ENCODE data around the gene GMNC.
"Not testable (repeated sequence)": the region's sequence is repeated elsewhere in the genome, so short reads cannot be mapped to it uniquely, and the experiment has no call there.

GMNC gene, protein sequence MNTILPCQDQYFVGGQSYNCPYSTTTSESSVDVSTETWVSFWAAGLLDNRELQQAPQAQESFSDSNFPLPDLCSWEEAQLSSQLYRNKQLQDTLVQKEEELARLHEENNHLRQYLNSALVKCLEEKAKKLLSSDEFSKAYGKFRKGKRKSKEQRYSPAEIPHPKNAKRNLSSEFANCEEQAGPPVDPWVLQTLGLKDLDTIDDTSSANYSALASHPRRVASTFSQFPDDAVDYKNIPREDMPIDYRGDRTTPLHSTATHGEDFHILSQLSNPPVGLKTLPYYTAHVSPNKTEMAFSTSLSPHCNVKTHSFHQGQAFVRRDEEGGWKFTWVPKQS

GRCh38 chr3:190862209-190863118, at the start of gene GMNC:
Gene GMNC, minus strand, starts transcription at chr3:190862694. Its CDS starts 79 bp downstream, at chr3:190862615.
- in situ Hi-C loops (cut with MboI; ENCODE audit: low sequenced_read_pairs): no loop called here

GRCh38 chr3:190911382-190911781, 48.9 kb upstream of the GMNC start:
- in situ Hi-C loops (cut with MboI; ENCODE audit: low sequenced_read_pairs): no loop called here

- in situ Hi-C loops (cut with MboI; ENCODE audit: low sequenced_read_pairs): no loop called here
These were observed 47.4 kb upstream of the GMNC start for GRCh38 chr3:190909908-190910307.

GRCh38 chr3:190903156-190903555, 40.7 kb upstream of the GMNC start:
- in situ Hi-C loops (cut with MboI; ENCODE audit: low sequenced_read_pairs): no loop called here

GRCh38 chr3:190902292-190902691, 39.8 kb upstream of the GMNC start:
- in situ Hi-C loops (cut with MboI; ENCODE audit: low sequenced_read_pairs): no loop called here

DNA sequence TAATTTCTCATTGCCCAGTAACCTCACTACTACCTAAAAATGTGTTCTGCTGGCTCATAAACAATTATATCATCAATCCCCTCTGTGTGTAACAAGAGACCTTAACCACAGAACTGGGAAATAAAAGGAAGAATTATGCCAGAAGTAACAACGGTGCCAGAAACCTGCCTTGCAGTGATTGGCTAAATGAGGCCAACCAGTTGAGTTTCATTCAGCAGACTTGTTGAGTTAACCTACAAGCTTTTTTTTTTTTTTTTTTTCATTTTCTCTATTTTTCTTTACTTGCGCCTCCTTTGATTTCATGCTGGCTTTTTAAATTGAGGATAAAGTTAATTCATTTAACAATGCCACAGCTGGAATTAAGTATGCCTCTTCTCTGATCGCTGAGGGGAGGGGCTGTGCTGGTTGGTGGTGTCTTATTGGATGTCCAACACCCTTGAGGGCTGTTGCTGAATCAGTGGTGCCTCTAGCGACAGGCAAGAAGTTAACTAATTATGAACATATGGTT, 30.0 kb upstream of the GMNC start:
- in situ Hi-C loops (cut with MboI; ENCODE audit: low sequenced_read_pairs): no loop called here

DNA sequence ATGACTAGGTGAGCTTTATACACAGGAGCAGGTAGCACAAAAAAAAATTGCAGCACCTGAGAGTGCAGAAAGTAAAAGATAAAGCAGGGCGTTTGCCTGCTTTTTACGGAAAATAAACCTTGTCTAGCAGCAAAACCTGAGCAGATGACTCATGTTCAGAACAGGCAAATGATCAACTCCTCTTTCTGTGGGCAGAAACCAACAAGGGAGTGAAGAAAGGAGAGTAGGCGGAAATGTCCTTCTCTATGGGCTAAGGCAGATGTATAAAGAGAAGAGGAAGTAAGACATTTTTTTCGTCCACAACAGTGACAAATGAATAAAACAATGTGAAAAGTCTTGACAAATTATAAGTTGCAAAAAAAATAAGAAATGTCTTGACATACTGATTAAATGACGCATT, 24.5 kb upstream of the GMNC start:
- in situ Hi-C loops (cut with MboI; ENCODE audit: low sequenced_read_pairs): no loop called here

GRCh38 chr3:190883973-190884832, 21.7 kb upstream of the GMNC start:
- in situ Hi-C loops (cut with MboI; ENCODE audit: low sequenced_read_pairs): no loop called here

- in situ Hi-C loops (cut with MboI; ENCODE audit: low sequenced_read_pairs): no loop called here
These were observed 20.6 kb upstream of the GMNC start for GRCh38 chr3:190883141-190883540.

GRCh38 chr3:190877925-190878324, 15.4 kb upstream of the GMNC start:
- in situ Hi-C loops (cut with MboI; ENCODE audit: low sequenced_read_pairs): no loop called here

GRCh38 chr3:190876433-190876832, 13.9 kb upstream of the GMNC start:
- in situ Hi-C loops (cut with MboI; ENCODE audit: low sequenced_read_pairs): not testable (repeated sequence)

DNA sequence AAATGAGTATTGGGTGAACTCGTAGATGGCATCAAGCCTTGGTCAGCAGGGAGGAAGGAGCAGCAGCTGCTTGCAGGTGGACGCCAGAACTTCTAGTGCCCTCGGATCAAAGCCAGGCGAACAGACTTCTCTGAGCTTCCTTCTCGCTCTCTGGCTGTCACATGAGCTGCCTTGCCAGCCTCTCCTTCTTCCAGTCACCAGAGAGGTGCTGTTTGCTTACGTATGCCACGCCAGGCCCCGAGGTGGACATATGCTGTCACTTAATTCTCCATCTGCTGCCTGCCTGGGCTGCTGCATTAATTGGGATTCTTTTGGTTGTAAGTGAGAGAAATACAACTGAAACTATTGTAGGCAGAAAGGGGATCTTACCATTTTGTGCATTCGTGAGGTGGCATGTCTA, 12.6 kb upstream of the GMNC start:
- in situ Hi-C loops (cut with MboI; ENCODE audit: low sequenced_read_pairs): not testable (repeated sequence)

DNA sequence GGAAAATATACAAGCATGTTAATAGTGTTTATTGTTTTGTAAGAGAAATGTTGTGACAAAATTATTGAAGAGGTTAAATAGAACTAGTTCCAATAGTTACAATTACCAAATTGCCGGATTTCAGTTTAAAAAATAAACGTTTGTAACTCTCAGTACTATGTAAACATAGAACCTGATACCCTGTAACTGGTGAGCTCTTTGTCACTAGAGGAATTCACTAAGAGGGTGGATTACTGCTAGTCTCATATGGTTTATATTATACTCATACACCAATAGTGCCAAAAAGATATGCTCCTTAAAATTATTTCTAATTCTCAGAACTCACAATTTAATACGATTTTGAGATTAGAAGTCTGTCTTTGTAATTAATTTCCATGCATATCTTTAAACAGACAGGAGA, 7.6 kb upstream of the GMNC start:
- in situ Hi-C loops (cut with MboI; ENCODE audit: low sequenced_read_pairs): no loop called here

GRCh38 chr3:190867071-190867470, 4.6 kb upstream of the GMNC start:
- in situ Hi-C loops (cut with MboI; ENCODE audit: low sequenced_read_pairs): no loop called here

DNA sequence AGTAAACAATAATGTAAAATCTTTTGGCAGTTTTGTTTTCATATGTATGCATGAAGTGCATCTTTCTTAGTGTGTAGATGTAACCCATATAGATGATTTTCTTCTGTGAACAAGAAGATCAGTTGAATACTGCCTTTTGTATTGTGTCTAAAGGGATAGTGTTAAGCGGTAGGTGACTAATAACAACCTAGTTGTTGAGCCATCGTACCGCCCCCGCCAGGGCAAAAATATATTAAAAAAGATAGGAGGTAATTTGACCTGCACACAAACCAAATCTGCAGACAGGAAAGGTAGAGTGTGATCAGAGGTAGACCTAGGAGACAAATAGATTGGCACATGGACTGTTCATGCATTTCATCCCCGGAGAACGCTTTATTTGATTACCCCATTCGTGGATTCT, 3.3 kb upstream of the GMNC start:
- in situ Hi-C loops (cut with MboI; ENCODE audit: low sequenced_read_pairs): no loop called here

- in situ Hi-C loops (cut with MboI; ENCODE audit: low sequenced_read_pairs): no loop called here
These were observed 2.9 kb upstream of the GMNC start for GRCh38 chr3:190865419-190865818.

DNA sequence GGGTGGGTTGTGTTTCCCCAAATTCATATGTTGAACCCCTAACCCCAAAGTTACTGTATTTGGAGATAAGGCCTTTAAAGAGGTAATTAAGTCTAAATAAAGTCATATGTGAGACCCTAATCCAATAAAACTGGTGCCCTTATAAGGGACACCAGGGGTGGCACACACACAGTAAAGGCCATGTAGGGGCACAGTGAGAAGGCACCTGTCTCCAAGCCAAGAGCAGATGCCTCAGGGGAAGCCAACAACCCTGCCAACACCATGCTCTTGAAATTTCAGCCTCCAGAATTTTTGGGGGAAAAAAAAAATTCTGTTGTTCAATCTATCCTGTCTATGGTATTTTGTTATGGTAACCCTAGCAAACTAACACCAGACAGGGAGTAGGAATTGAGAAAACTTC, 1.5 kb upstream of the GMNC start:
- in situ Hi-C loops (cut with MboI; ENCODE audit: low sequenced_read_pairs): no loop called here

- in situ Hi-C loops (cut with MboI; ENCODE audit: low sequenced_read_pairs): no loop called here
These were observed 598 bp upstream of the GMNC start for GRCh38 chr3:190863119-190863465.

GRCh38 chr3:190860521-190860920, 2.0 kb downstream of the GMNC start:
- in situ Hi-C loops (cut with MboI; ENCODE audit: low sequenced_read_pairs): no loop called here

- in situ Hi-C loops (cut with MboI; ENCODE audit: low sequenced_read_pairs): no loop called here
These were observed 7.3 kb downstream of the GMNC start for GRCh38 chr3:190855151-190855550.

DNA sequence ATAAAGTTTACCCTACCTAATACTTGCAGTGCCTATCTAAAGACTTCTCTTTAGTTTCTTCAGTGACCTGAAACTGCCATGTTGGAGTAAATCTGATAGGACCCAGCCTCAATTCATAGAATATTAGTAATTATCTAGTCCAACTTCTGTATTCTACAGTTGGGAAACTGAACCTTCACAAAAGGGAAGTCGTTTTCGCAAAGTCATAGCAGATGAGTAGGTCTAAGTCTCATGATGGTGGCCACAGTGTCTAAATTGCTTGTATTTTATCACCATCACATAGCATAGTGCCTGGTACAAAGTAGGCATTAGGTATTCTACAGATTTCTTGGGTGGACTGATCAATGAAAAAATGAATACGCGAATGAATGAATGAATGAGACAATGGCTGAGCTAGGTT, 8.4 kb downstream of the GMNC start:
- in situ Hi-C loops (cut with MboI; ENCODE audit: low sequenced_read_pairs): no loop called here
